Measurements from ENCODE around the gene TMCO4.

The TMCO4 gene

DNA sequence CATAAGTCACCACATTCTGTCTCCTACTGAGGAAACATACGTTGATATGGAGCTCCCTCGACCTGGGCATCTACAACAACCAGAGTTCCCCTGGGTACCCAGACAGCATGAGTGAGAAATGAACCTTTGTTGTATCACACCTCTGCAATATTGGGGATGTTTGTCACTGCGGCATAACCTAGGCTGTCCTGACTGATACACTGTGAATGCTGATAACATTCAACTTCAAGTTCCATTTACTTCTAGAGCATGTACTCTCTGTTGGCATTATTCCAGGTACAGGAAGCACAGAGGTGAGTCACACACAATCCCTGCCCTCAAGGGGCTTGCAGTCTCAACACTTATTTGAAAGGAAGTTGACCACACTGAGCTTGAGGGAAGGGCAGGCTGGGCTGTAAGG, 69.5 kb downstream of the TMCO4 start:
- no peak for DNase-seq (ENCODE audit: low read depth)
- H3K4me3 ChIP-seq (ENCODE audit: control insufficient read depth, low read depth, low read length): no peak overlapping the region
- TF ChIP-seq, protein P1, sequence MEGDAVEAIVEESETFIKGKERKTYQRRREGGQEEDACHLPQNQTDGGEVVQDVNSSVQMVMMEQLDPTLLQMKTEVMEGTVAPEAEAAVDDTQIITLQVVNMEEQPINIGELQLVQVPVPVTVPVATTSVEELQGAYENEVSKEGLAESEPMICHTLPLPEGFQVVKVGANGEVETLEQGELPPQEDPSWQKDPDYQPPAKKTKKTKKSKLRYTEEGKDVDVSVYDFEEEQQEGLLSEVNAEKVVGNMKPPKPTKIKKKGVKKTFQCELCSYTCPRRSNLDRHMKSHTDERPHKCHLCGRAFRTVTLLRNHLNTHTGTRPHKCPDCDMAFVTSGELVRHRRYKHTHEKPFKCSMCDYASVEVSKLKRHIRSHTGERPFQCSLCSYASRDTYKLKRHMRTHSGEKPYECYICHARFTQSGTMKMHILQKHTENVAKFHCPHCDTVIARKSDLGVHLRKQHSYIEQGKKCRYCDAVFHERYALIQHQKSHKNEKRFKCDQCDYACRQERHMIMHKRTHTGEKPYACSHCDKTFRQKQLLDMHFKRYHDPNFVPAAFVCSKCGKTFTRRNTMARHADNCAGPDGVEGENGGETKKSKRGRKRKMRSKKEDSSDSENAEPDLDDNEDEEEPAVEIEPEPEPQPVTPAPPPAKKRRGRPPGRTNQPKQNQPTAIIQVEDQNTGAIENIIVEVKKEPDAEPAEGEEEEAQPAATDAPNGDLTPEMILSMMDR (conservative IDR thresholded peaks at IDR 0.05; ENCODE audit: control insufficient read depth, insufficient read depth, low read depth, low read length): no peak

GRCh38 chr1:19728413-19729145, 71.1 kb downstream of the TMCO4 start:
- H3K4me3 ChIP-seq (ENCODE audit: control insufficient read depth, low read depth, low read length): no peak overlapping the region
- TF ChIP-seq, protein P1 (conservative IDR thresholded peaks at IDR 0.05; ENCODE audit: control insufficient read depth, insufficient read depth, low read depth, low read length): no peak
- DNase-seq (ENCODE audit: low read depth): no peak

GRCh38 chr1:19725606-19726005, 74.1 kb downstream of the TMCO4 start:
- no peak for DNase-seq (ENCODE audit: low read depth)
- TF ChIP-seq, protein P1 (conservative IDR thresholded peaks at IDR 0.05; ENCODE audit: control insufficient read depth, insufficient read depth, low read depth, low read length): no peak
- no peak overlapping the region for H3K4me3 ChIP-seq (ENCODE audit: control insufficient read depth, low read depth, low read length)

DNA sequence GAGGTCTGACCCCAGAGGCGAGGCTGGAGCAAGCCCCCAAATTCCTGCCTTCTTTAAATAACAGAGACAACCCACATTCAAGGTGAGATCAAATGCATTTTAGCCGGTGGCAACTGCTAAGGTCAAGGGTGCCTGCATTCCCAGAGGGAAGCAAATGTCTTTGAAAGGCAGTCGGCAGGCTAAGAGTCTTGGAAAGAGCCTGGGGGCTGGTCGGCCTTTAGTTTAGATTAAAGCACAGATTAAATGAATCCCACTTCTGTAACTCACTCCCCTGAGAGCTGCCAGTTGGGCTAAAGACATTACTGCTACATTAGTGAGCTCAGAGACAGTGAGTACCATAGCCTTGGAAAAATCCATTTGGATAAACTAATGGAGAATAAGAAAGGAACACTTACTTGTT, 75.8 kb downstream of the TMCO4 start:
- TF ChIP-seq, protein P1 (conservative IDR thresholded peaks at IDR 0.05; ENCODE audit: control insufficient read depth, insufficient read depth, low read depth, low read length): no peak
- H3K4me3 ChIP-seq (ENCODE audit: control insufficient read depth, low read depth, low read length): no peak overlapping the region
- no peak for DNase-seq (ENCODE audit: low read depth)

DNA sequence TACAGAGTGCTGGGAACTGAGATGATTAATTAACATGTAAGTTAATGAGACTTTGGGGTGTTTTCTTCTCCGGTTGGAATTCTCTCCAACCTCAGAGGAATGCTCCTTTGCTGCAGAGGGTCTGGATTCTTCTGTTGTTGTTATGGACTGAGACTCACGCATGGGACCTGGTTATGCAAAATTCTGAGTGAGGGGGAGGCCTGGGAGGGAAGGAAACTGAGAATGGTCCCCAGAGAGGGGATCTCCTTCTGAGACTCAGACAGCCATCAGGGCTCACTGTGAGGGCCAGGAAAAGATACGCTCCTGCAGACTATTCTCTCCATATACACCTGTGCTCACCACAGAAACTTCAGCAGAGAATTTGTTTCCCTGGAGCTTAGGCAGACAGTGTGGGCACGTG, 78.7 kb downstream of the TMCO4 start:
- DNase-seq (ENCODE audit: low read depth): no peak
- TF ChIP-seq, protein P1 (conservative IDR thresholded peaks at IDR 0.05; ENCODE audit: control insufficient read depth, insufficient read depth, low read depth, low read length): no peak
- H3K4me3 ChIP-seq (ENCODE audit: control insufficient read depth, low read depth, low read length): no peak overlapping the region

DNA sequence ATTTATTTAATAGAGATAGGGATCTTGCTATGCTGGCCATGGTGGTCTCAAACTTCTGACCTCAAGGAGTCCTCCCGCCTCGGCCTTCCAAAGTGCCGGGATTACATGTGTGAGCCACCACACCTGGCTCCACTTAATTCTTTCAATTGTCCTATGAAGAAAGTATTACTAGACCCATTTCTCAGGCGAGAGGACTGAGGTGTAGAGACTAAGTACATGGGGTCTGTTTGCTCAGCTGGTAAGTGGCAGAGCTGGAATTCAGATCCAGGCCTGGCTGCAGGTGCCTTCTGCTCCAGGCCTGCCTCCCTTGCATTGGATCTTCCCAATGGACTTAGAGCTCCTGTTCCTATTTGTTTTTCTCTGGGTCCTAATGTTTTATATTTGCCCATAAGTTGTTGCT, 79.5 kb downstream of the TMCO4 start:
- no peak for DNase-seq (ENCODE audit: low read depth)
- TF ChIP-seq, protein P1 (conservative IDR thresholded peaks at IDR 0.05; ENCODE audit: control insufficient read depth, insufficient read depth, low read depth, low read length): no peak
- no peak overlapping the region for H3K4me3 ChIP-seq (ENCODE audit: control insufficient read depth, low read depth, low read length)
